GM19035 (cell line): ENCODE results near the gene PDGFA.
"Not testable (repeated sequence)": the region's sequence is repeated elsewhere in the genome, so short reads cannot be mapped to it uniquely, and the experiment has no call there.

Source experiments
- ATAC-seq: cut with Tn5 transposase; IDR thresholded peaks from one replicate; pipeline ENCODE4 v1.9.1; 2021; ENCODE audit not compliant: unreplicated experiment

The PDGFA gene

DNA sequence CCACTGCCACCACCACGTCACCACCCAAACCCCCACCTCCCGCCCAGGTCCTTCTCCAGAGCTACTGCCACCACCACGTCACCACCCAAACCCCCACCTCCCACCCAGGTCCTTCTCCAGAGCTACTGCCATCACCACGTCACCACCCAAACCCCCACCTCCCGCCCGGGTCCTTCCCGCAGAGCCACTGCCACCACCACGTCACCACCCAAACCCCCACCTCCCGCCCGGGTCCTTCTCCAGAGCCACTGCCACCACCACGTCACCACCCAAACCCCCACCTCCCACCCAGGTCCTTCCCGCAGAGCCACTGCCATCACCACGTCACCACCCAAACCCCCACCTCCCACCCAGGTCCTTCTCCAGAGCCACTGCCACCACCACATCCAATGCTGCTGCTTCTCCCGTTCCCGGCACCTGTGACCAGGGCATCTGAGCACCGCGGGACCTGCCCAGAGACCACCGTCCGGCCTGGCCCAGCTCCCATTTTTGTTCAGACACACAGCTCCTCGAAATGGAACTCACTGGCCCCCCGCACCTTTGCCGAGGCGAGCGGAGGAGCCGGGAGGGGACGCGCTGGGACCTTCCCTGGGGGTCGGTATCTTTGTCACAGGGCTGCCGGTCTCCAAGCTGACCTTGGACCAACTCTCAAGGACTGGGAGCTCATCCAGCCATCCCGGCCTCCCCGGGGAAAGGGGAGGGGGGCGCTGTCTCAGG is 32.7 kb upstream of the PDGFA start:
- ATAC-seq = not testable (repeated sequence)

- ATAC-seq = not testable (repeated sequence)
Observed at GRCh38 chr7:551615-551970, 31.9 kb upstream of the PDGFA start.

- ATAC-seq = no peak
Observed at GRCh38 chr7:550881-551614, 31.4 kb upstream of the PDGFA start.

- no peak for ATAC-seq
Observed at GRCh38 chr7:549891-550625, 30.4 kb upstream of the PDGFA start.

GRCh38 chr7:549066-549890 is 29.6 kb upstream of the PDGFA start:
- ATAC-seq = no peak

- ATAC-seq = no peak
Observed at GRCh38 chr7:548401-548800, 28.8 kb upstream of the PDGFA start.

- ATAC-seq = no peak
Observed at GRCh38 chr7:545470-545869, 25.8 kb upstream of the PDGFA start.

- no peak for ATAC-seq
Observed at GRCh38 chr7:544338-545221, 24.9 kb upstream of the PDGFA start.

GRCh38 chr7:543501-544337 is 24.1 kb upstream of the PDGFA start:
- ATAC-seq = no peak

GRCh38 chr7:542713-543500 is 23.3 kb upstream of the PDGFA start:
- ATAC-seq = no peak

- no peak for ATAC-seq
Observed at GRCh38 chr7:542131-542712, 22.6 kb upstream of the PDGFA start.

DNA sequence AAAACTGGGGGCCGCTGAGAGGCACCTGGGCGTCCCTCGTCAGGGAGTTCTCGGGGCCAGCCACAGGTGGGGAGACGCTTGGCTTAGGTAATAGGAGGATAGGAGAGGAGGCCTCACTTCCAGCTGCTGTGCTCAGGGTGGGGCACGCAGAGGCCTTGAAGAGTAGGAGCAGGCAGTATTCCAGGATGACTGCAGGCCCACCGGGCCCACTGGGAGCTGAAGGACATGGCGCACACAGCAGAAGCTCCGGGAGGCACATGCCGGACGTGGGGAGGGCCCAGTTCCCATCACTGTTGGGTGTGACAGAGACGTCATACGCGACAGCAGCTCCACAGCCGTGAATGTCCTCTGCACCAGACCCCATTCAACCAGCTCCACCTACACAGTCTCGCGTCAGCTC is 22.0 kb upstream of the PDGFA start:
- ATAC-seq = no peak

DNA sequence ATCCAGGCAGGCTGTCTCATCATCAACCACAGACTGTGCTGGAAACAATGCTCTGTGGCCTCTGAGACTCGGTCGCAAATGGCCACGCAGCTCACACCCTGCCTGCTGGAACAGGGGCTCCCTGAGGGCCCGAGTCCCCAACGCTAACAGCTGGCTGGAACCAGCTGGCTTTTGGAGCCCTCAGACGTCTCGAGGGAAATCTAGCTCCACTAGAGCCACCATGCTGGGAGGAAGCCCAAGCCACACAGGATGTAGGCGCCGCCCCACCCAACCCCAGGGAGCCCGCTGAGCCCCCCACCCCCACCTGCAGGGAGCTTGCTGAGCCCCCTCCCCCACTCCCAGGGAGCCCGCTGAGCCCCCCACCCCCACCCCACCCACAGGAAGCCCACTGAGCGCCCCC is 21.4 kb upstream of the PDGFA start:
- ATAC-seq = no peak

DNA sequence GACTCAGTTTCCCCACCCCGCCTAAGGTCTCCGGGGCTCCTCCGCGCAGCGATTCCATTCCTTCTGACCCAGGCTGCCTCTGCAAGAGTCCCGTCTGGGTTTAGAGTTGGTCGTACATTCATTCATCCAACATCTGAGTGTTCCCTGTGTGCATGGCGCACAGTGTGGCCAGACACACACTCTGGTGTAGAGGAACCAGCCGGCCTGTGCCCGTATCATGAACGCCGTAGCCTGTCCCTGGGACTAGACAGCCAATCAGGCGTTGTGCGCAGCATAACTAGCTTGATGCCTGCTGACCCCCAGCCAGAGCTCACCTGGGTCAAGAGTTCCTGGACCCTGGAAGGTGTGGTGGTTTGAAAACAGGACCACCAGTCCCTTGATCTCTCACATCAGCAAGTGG is 20.9 kb upstream of the PDGFA start:
- no peak for ATAC-seq

GRCh38 chr7:539731-540411 is 20.2 kb upstream of the PDGFA start:
- ATAC-seq = no peak

GRCh38 chr7:538764-539685 is 19.4 kb upstream of the PDGFA start:
- ATAC-seq = no peak
